Activated naive CD8-positive, alpha-beta T cell treated with anti-CD3 and anti-CD28 coated beads, Interleukin-2, amount 10 ng/mL, durations not matched to agents 7 days and 5 days (primary cell): ENCODE data around the gene WIPF2. TPM values are rescaled to one million over a fixed set of nuclear protein-coding genes. Genes with fewer than 3 reads are reported as not detected.
A peak's percentile ranks its signal among the peaks of the same experiment; 100 is the strongest.

Source experiments
- ATAC-seq: fragments of 150-1000 bp; cut with Tn5 transposase; one replicate; pipeline ENCODE4 v1.10.0; 2021; ENCODE audit warnings: low read depth, moderate library complexity
- POLR2A ChIA-PET: fragments of 350-600 bp; sonication (Branson Sonifier 250); formaldehyde crosslinking; loops from one replicate; lab custom pipeline; 2021; ENCODE audit warnings: antibody characterized with exemption; lab: Charles Lee
- DNase-seq: peaks from one replicate; pipeline ENCODE4 v3.0.0; 2021
- H3K27ac Mint-ChIP-seq: one replicate; pipeline ENCODE4 v1.8.0; 2022; ENCODE audit warnings: mild to moderate bottlenecking, mixed read lengths
- H3K27me3 Mint-ChIP-seq: one replicate; pipeline ENCODE4 v1.8.0; 2022; ENCODE audit warnings: mild to moderate bottlenecking, moderate library complexity, mixed read lengths
- H3K36me3 Mint-ChIP-seq: one replicate; pipeline ENCODE4 v1.8.0; 2021; ENCODE audit warnings: mild to moderate bottlenecking, mixed read lengths
- H3K4me1 Mint-ChIP-seq: one replicate; pipeline ENCODE4 v1.8.0; 2021; ENCODE audit warnings: mixed read lengths
- H3K4me3 Mint-ChIP-seq: one replicate; pipeline ENCODE4 v1.8.0; 2022; ENCODE audit warnings: mild to moderate bottlenecking, moderate library complexity, mixed read lengths
- H3K9me3 Mint-ChIP-seq: one replicate; pipeline ENCODE4 v1.8.0; 2021; ENCODE audit warnings: mixed read lengths
- total RNA-seq, 2 experiments: library from RNA; stranded (reverse); gene quantifications; one replicate each; pipeline ENCODE4 v1.2.3, GENCODE V29; 2021

WIPF2 gene
- total RNA-seq, 2 experiments from 2014 or later, result 27.7 to 28.5 TPM

DNA sequence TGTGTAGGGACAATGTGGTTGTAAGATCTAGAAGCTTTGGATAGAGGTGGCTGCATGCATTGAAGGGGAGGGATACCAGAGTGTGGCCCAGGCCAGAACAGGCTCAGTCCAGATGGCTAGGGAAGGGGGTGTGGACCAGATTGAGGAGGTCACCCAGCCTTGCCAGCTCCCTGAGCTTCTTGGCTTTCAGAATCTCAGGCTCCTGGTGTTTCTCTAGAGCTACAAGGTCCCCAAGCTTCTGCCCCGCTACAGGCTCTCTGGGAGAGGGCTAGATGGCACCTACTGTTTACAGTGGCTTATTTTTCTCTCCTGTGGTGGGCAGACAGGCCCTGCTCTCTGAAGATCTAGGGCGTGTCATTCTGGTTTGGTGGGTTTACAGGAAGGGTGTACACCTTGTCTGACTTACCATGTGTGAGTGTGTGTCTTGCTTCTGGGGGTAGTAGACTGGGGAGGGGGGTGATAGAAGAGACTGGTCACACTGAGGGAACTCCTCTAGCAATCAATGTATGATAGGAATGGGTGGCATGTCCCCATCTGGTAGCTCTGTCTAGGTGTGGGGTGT is 90.9 kb downstream of the WIPF2 start:
- H3K27me3 Mint-ChIP-seq, result no peaks in the 10 kb centered on the region
- no peaks in the 10 kb centered on the region for H3K36me3 Mint-ChIP-seq
- ATAC-seq (no peak), DNase-seq (no peak)
- peak overlapping the region; percentile 6 for H3K4me3 Mint-ChIP-seq
- no peak overlapping the region for H3K27ac Mint-ChIP-seq
- peaks cover 55% of the 10 kb centered on the region for H3K4me1 Mint-ChIP-seq
- POLR2A ChIA-PET, result interaction anchor here (0.8 to 8.2 kb wide), 5 partner anchors 11 to 38 kb away, joined by 4 to 79 read pairs (median 4); no protein-coding TSS in a partner anchor
- H3K9me3 Mint-ChIP-seq, result no peaks in the 10 kb centered on the region

DNA sequence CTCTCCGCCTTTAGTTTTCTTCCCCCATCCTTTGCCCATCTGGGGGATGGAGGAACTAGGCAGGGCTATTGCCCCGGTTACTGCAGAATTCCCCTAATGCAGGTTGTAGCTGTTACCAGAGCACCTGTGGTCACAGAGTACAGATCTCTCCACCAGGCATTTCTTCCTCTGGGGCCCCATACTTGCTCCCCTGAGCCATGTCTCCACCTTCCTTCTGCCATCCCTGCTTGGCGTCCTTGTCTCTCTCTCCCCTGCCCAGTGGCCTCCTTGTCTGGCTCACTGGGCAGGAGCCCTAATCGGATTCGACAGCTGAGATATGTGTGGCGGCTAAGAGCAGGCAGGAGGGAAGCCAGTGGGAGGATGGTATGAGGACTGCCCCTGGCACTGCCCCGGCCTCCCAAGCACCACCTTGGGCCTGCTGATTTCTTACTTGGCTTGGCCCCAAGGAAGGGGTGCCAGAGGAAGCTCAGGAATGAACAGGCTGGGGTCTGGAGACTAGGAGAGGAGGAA is 91.8 kb downstream of the WIPF2 start:
- Mint-ChIP-seq H3K4me1 (peaks cover 61% of the 10 kb centered on the region), H3K36me3 (no peaks in the 10 kb centered on the region), H3K27ac (peak overlapping the region; percentile 13), H3K27me3 (no peaks in the 10 kb centered on the region), H3K9me3 (no peaks in the 10 kb centered on the region), H3K4me3 (no peak overlapping the region)
- POLR2A ChIA-PET, result interaction anchor here (0.6 kb wide), 1 partner anchor 34 kb away, joined by 3 read pairs; no protein-coding TSS in a partner anchor
- ATAC-seq, result no peak
- DNase-seq, result no peak

DNA sequence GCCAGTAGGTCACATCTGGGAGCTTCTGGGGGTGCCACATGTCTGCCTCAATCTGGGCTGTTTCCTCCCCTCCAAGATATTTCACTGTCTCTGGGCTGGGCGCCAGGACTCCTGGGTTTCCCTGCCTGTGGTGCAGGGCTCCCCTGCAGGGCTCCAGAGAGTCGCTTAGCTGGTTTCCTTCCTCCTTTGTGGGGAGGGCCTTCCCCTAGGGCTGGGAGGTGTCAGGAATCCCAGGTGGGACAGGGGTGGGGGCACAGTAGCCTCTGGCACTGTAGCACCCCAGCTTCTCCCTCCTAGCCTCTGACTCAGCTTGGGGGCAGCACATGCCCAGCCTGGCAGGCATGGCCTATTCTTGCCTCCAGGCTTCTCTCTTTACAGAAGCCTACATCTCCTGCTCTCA is 92.5 kb downstream of the WIPF2 start:
- Mint-ChIP-seq H3K36me3 (no peaks in the 10 kb centered on the region), H3K4me3 (peak overlapping the region; percentile 31), H3K4me1 (peaks cover 63% of the 10 kb centered on the region), H3K27me3 (no peaks in the 10 kb centered on the region), H3K9me3 (no peaks in the 10 kb centered on the region), H3K27ac (peak overlapping the region; percentile 13)
- DNase-seq (peak; percentile 34), ATAC-seq (no peak)
- POLR2A ChIA-PET, result no interaction called here

DNA sequence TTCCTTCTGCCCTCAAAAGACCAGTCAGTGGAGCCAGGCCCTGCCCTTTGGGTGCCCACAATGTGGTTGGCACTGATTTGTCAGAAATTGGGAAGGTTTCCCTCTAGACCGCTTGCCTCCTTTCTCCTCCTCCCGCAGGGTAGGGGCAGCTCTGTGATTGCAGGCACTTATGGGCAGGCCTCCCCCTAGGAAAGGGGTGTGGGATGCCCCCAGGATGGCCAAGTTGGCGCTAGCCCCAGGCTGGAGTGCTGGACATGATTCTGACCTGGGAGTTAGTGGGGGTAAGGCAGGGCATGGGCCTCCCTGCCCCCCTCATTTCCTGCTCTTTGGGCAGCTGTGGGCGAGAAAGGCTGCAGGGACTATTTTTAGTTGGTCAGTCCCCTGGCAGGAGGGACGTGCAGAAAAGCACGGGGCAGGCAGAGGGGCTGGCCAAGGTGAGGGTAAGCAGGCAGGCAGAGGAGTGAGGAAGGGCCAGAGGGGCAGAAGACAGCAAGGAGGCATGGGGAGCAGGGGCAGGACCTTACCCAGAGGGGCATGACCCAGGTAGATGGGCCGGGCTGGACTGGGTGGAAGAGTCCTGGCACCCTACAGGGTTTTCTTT is 93.1 kb downstream of the WIPF2 start:
- ATAC-seq (no peak), DNase-seq (no peak)
- Mint-ChIP-seq H3K9me3 (no peaks in the 10 kb centered on the region), H3K36me3 (no peaks in the 10 kb centered on the region), H3K4me3 (no peak overlapping the region), H3K27me3 (no peaks in the 10 kb centered on the region), H3K4me1 (peaks cover 64% of the 10 kb centered on the region), H3K27ac (peak overlapping the region; percentile 15)
- POLR2A ChIA-PET, result interaction anchor here (0.7 kb wide), 1 partner anchor 11 kb away, joined by 3 read pairs; no protein-coding TSS in a partner anchor

DNA sequence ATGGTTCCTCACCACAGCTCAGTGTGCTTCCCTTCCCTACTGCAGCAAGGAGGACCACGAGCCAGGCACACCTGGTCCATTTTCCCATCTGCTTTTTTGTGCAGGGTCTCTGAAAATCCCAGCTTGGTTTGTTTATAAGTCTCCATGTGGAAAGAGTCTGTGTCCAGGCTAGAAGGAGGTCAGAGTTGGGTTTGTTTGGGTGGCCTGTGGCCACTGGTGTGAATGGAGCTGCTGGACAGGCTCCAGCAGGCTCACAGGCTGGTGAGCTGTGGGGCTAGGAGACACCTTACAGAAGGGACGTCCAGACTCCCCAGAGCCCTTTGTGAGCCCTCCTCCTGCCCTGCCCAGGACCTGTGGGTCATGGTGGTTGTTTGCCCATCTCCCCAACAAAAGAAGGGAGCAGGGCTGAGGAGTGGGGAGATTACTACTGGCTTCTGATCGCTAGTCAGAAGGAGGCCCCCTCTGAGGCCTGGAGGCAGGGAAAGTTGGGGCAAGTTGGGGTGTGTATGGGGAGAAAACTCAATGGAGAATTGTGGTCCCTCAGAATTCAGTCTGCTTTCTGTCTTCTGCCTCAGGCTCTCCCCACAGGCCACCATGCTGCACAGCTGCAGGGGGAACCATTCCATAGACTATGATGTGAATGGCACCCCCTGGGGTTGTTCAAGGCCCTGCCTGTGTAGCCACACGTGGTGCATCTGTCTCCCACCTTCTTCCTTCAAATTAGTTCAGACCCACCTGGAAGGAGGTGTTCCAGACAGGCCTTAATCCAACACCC is 94.0 kb downstream of the WIPF2 start:
- Mint-ChIP-seq H3K27me3 (no peaks in the 10 kb centered on the region), H3K27ac (peak overlapping the region; percentile 57), H3K4me1 (peaks cover 71% of the 10 kb centered on the region), H3K4me3 (no peak overlapping the region), H3K36me3 (no peaks in the 10 kb centered on the region), H3K9me3 (no peaks in the 10 kb centered on the region)
- POLR2A ChIA-PET, result interaction anchor here (0.7 to 1.4 kb wide), 3 partner anchors 10 to 175 kb away, joined by 3 read pairs; no protein-coding TSS in a partner anchor
- DNase-seq, result no peak
- ATAC-seq, result no peak

DNA sequence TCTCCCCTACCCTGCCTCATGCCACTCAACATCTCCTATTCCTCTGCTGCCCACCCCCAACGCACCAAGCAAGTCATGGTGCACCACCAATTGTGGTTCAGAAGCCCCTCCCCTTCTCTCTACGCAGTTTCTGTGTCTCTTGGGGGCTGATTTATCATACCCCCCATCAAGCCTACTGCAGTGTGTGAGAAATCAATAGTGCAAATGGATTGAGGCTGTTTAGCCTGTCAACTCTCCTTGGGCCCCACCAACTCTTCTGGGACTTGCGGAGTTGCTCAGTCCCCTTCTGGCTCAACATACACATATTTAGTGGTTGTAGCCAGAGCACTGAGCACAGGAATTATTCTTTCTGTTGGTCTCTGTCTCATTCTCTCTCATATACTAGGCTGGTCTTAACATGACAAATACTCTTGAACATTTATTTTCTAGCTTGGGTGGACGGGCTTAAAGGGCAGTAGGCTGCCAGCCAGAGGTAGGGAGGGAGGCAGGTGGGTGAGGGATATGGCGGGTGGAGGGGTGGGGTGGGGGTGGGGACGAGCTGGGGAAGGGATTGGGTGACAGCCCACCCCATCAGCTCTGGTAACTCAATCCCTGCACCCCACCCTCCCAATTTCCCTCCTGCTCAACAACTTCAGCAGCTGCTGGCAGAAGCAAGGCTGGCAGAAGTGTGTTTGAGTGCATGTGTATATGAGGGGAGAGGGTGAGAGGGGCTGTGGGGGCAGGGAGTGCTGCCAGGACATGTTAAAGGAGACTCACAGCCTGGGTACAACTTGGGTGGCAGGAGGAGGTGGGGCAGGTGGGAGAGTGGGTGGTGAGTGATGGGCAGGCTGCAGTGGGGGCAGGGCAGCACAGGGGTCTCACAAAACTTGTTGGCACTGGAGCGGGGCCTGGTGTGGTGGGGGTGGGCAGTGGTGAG is 94.8 kb downstream of the WIPF2 start:
- no peak overlapping the region for H3K4me3 Mint-ChIP-seq
- H3K27me3 Mint-ChIP-seq, result no peaks in the 10 kb centered on the region
- peaks cover 2% of the 10 kb centered on the region for H3K36me3 Mint-ChIP-seq
- H3K4me1 Mint-ChIP-seq, result peaks cover 73% of the 10 kb centered on the region
- H3K27ac Mint-ChIP-seq, result peak overlapping the region; percentile 57
- POLR2A ChIA-PET, result interaction anchor here (0.7 to 1.4 kb wide), 3 partner anchors 9 to 174 kb away, joined by 3 read pairs; no protein-coding TSS in a partner anchor
- DNase-seq, result no peak
- H3K9me3 Mint-ChIP-seq, result no peaks in the 10 kb centered on the region
- ATAC-seq, result no peak

DNA sequence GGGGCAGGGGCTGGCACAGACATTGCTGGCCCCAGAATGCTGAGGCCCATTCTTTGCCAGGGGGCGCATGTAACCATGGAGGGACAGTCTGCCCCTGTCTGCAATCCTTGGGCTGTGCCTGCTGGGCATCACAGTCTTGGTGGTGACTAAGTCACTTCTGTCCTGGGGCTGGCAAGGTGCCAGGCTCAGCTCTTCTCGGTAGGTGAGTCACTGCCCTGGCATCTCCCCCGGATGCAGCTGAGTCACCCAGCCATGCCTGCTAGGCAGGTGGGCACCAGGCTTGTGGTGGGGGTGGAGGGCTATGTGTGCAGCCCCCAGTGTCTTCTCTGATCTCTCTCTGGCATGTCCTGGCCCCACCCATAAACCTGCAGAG is 95.5 kb downstream of the WIPF2 start:
- H3K27ac Mint-ChIP-seq, result no peak overlapping the region
- peak; percentile 53 for DNase-seq
- no peak overlapping the region for H3K4me3 Mint-ChIP-seq
- H3K27me3 Mint-ChIP-seq, result no peaks in the 10 kb centered on the region
- ATAC-seq, result no peak
- H3K9me3 Mint-ChIP-seq, result no peaks in the 10 kb centered on the region
- H3K36me3 Mint-ChIP-seq, result peaks cover 3% of the 10 kb centered on the region
- POLR2A ChIA-PET, result interaction anchor here (1.1 to 1.9 kb wide), 4 partner anchors 8 to 173 kb away, joined by 3 to 7 read pairs (median 4); no protein-coding TSS in a partner anchor
- peaks cover 69% of the 10 kb centered on the region for H3K4me1 Mint-ChIP-seq

DNA sequence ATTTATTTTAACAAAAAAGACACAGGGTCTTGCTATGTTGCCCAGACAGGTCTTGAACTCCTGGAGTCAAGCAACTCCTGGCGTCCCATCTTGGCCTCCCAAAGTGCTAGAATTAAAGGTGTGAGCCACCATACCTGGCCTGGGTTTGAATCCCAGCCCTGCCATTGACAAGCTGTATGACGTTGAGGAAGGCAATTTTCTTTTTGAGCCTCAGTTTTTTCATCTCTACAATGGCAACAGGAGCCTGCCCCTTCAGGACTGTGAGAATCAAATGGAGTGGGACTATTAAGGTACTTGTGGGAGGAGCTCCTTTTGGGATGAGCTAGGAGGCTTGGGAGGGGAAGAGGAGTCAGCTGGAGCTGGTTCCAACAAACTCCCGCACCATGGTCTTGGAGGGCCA is 96.1 kb downstream of the WIPF2 start:
- DNase-seq, result no peak
- H3K4me3 Mint-ChIP-seq, result no peak overlapping the region
- no peak for ATAC-seq
- H3K36me3 Mint-ChIP-seq, result peaks cover 10% of the 10 kb centered on the region
- H3K4me1 Mint-ChIP-seq, result peaks cover 71% of the 10 kb centered on the region
- H3K27ac Mint-ChIP-seq, result peak overlapping the region; percentile 82
- H3K27me3 Mint-ChIP-seq, result no peaks in the 10 kb centered on the region
- H3K9me3 Mint-ChIP-seq, result no peaks in the 10 kb centered on the region
- POLR2A ChIA-PET, result interaction anchor here (1.1 to 1.9 kb wide), 6 partner anchors 12 to 28 kb away, joined by 3 to 7 read pairs (median 4); partner anchors contain the start of gene CDC6

DNA sequence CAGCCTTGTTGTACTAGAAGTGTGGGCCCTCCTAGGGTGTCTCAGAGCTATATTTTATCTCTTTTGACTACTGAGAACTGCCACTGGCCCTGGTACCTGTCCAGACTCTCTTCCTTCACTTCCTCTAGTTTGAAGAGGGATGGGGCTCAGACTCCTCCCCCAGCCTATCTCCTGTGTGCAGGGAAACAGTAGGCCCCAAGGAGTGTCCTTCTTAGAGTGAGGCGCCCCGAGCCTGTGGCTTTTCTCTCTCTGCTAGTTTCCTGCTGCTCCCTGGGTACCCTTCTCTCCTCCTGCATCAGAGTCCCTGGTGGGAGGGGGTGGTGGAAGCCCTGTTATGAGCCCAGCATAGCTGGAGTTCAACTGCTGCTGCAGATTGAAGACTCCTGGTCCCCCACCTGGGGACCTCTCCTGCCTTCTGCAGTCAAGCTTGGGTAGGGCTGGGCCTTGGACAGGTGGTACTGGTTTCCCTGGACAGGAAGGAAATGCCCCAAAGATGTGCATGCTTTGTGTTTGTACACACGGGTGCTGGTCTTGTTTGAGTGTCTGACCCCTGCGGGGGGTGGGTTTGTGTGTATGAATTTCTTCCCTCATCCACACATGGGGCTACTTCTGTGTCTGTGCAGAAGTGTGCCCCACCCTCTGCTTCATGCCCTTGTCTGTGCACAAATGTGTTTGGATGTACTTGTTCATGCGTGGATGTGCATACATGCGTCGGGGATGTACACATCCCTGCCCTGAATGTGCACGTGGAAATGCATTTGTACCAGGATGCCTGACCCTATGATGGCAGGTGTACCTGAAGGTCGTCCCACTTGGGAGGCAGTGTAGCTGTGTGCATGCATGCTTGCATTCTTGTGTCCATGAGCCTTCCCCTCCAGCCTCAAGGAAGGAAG is 96.8 kb downstream of the WIPF2 start:
- Mint-ChIP-seq H3K4me1 (peaks cover 72% of the 10 kb centered on the region), H3K27me3 (no peaks in the 10 kb centered on the region), H3K9me3 (no peaks in the 10 kb centered on the region), H3K27ac (peak overlapping the region; percentile 82), H3K4me3 (peak overlapping the region; percentile 53), H3K36me3 (peaks cover 11% of the 10 kb centered on the region)
- ATAC-seq (no peak), DNase-seq (peak; percentile 46)
- POLR2A ChIA-PET, result interaction anchor here (1.1 to 2.3 kb wide), 7 partner anchors 11 to 28 kb away, joined by 3 to 13 read pairs (median 4); partner anchors contain the start of gene CDC6

DNA sequence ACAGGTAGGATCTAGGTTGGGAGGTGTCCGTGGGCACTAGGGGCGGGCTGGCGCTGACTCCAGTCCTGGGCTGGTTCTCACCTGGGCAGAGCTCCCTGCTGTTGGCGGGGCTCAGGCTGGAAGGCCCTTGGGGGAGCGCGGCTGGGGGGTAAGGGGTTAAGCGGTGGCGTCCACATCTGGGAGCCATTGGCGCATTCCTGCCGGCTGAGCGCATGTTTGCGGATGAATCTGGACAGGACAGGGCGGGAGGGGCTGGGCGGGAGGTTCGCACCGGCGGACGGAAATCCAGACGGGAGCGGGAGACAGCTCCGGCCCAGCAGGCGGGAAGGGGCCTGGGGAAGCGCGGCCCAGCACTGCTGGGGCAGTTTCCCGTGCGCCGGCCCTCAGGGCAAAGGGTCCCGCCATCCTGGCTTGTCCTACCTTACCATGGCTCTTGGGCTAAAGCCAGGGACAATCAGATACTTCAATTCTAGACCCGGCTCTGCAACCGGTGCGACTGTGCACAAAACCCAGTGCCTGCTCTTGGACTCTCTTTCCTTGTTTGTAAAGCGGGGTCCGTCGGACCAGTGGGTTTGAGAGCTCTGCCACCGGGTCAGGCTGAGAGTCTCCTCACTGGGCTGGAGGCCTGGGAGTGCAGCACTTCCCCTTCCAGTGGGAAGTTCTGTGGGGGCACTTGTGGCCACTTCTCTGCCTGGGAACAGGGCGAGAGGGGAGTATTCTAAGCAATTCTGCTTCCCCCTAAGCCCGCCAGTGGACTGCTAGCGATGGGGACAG is 97.7 kb downstream of the WIPF2 start:
- H3K27ac Mint-ChIP-seq, result no peak overlapping the region
- ATAC-seq (no peak), DNase-seq (no peak)
- H3K36me3 Mint-ChIP-seq, result peaks cover 12% of the 10 kb centered on the region
- H3K9me3 Mint-ChIP-seq, result no peaks in the 10 kb centered on the region
- POLR2A ChIA-PET, result interaction anchor here (0.7 to 3.1 kb wide), 11 partner anchors 9 to 98 kb away, joined by 3 to 21 read pairs (median 4); partner anchors contain the start of genes CDC6, GJD3 and WIPF2
- H3K27me3 Mint-ChIP-seq, result no peaks in the 10 kb centered on the region
- peak overlapping the region; percentile 99 for H3K4me3 Mint-ChIP-seq
- H3K4me1 Mint-ChIP-seq, result peaks cover 67% of the 10 kb centered on the region

DNA sequence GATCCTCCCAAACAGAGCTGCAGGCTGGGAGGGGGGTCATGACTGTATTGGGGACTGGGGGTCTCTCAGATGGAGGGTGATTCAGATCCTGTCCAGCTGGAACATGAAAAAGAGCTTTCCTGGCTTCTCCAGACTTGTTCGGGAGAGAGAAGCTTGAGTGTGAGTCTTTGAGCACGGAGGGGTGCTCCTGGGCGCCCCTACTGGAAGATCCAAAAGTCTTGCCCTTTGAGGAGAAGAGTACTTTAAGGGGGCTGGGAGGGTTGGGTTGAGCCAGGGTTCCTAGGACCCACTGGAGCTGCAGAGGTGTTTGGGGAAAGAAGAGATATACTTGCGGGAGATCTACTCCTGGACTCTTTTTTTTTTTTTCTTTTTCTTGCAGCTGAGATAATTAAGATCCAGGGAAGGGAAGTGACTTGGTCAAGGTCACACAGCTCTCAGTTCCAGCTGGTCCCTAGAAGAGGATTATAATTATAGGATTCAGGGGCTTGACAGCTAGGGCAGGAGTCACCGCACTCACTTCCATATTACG is 98.3 kb downstream of the WIPF2 start:
- peak; percentile 61 for DNase-seq
- Mint-ChIP-seq H3K36me3 (peaks cover 13% of the 10 kb centered on the region), H3K9me3 (no peaks in the 10 kb centered on the region), H3K4me1 (peaks cover 61% of the 10 kb centered on the region), H3K27me3 (no peaks in the 10 kb centered on the region), H3K27ac (peak overlapping the region; percentile 86), H3K4me3 (peak overlapping the region; percentile 99)
- no peak for ATAC-seq
- POLR2A ChIA-PET, result interaction anchor here (0.7 to 3.1 kb wide), 7 partner anchors 10 to 99 kb away, joined by 3 to 21 read pairs (median 6); partner anchors contain the start of genes GJD3 and WIPF2
